ENCODE data around the gene RCAN1.

The RCAN1 gene

GRCh38 chr21:34593954-34594531 is 20.9 kb downstream of the RCAN1 start:
- H3K4me3 ChIP-seq (replicated peaks in 1 of 2; ENCODE audit: low read depth in 2 of 2, low read length in 2 of 2) = no peak overlapping the region
- TF ChIP-seq CTCF (IDR thresholded peaks at IDR 0.05; ENCODE audit: low read depth, low read length) = no peak
- DNase-seq (ENCODE audit: low read depth in 2 of 2) = no peak

GRCh38 chr21:34593423-34593822 is 21.5 kb downstream of the RCAN1 start:
- no peak overlapping the region for H3K4me3 ChIP-seq (replicated peaks in 1 of 2; ENCODE audit: low read depth in 2 of 2, low read length in 2 of 2)
- DNase-seq (ENCODE audit: low read depth in 2 of 2) = no peak
- TF ChIP-seq CTCF (IDR thresholded peaks at IDR 0.05; ENCODE audit: low read depth, low read length) = no peak

- DNase-seq (ENCODE audit: low read depth in 2 of 2) = peak in 1 of 2 donors; percentile 47
- TF ChIP-seq CTCF (IDR thresholded peaks at IDR 0.05; ENCODE audit: low read depth, low read length) = no peak
- H3K4me3 ChIP-seq (replicated peaks in 1 of 2; ENCODE audit: low read depth in 2 of 2, low read length in 2 of 2) = no peak overlapping the region
Observed at GRCh38 chr21:34592120-34592955, 22.6 kb downstream of the RCAN1 start.

- H3K4me3 ChIP-seq (replicated peaks in 1 of 2; ENCODE audit: low read depth in 2 of 2, low read length in 2 of 2) = no peak overlapping the region
- no peak for DNase-seq (ENCODE audit: low read depth in 2 of 2)
- no peak for TF ChIP-seq CTCF (IDR thresholded peaks at IDR 0.05; ENCODE audit: low read depth, low read length)
Observed at GRCh38 chr21:34590520-34590919, 24.4 kb downstream of the RCAN1 start.

- no peak for DNase-seq (ENCODE audit: low read depth in 2 of 2)
- no peak for TF ChIP-seq CTCF (IDR thresholded peaks at IDR 0.05; ENCODE audit: low read depth, low read length)
- no peak overlapping the region for H3K4me3 ChIP-seq (replicated peaks in 1 of 2; ENCODE audit: low read depth in 2 of 2, low read length in 2 of 2)
Observed at GRCh38 chr21:34589511-34590282, 25.2 kb downstream of the RCAN1 start.

GRCh38 chr21:34583926-34584563 is 30.9 kb downstream of the RCAN1 start:
- no peak overlapping the region for H3K4me3 ChIP-seq (replicated peaks in 1 of 2; ENCODE audit: low read depth in 2 of 2, low read length in 2 of 2)
- DNase-seq (ENCODE audit: low read depth in 2 of 2) = peak in 1 of 2 donors; percentile 24
- TF ChIP-seq CTCF (IDR thresholded peaks at IDR 0.05; ENCODE audit: low read depth, low read length) = no peak
